NCI-H82 treated with DMSO at 0.1 percent for 48 hours (cell line): Measurements from ENCODE around the gene KIF16B.
"Not testable (repeated sequence)": the region's sequence is repeated elsewhere in the genome, so short reads cannot be mapped to it uniquely, and the experiment has no call there.

ENCODE experiments used
- DNase-seq: peaks from one replicate; lab custom pipeline; 2025; ENCODE audit not compliant: unreplicated experiment; lab: John Stamatoyannopoulos, UW

The KIF16B gene

GRCh38 chr20:16267526-16267925 is 305.7 kb downstream of the KIF16B start:
- DNase-seq: no peak

DNA sequence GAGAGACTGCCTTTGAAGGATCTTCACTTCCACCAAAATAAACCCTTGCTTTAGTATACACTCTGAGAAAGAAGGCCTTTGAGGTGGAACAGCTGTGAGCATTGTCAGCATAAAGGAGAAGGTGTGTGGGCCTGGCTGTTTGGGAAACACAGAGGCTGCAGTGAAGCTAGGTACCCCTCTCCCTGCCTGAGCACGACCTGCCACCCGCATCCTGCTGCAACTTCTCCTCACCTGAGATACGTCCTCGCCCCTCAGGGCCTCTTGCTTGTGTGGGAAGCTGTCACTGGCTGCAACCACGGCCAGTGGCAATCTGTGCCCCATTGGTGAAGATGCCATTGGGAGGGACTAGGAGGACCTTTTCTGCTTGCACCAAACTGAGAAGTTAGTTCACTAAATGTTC is 307.9 kb downstream of the KIF16B start:
- no peak for DNase-seq

DNA sequence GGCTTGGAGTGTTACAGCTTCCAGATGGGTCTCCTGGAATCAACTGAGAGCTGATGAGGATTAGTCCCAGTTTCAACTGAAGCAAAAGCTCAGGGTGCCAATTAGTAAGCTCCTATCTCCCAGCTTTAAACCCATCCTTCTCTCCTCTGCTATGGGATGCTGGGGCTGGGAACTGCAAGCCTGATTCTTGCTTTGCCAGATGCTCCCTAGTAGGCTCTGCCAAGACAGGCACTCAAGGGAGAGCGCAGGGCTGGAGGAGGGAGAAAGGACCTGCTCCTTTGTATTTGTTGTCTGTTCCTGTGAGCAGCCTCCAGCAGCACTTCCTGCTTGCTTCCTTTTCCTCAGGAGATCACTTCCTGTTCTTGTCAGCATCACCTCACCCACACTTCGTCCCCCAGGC is 309.7 kb downstream of the KIF16B start:
- peak; percentile 15 for DNase-seq

DNA sequence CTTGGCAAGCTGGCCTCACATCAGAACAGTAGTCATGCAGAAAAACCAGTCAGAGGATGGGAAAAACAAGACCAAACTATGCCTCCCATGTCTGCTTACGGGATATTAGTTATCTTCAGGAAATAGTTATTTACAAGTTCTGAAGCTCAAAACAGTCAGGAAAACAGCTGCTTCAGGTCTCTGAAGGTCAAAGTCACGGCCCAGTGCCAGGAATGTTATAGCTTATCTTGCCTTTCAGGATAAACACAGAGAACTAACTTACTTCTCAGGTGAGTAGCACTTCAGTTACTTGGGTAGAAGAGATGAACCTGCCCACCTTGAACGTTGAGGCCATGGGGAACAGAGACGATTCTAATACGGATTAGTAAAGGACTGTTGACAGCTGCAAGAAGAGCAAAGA is 310.7 kb downstream of the KIF16B start:
- DNase-seq: no peak

- DNase-seq: no peak
Observed at GRCh38 chr20:16261733-16262273, 311.4 kb downstream of the KIF16B start.

- DNase-seq: no peak
Observed at GRCh38 chr20:16260911-16261310, 312.3 kb downstream of the KIF16B start.

DNA sequence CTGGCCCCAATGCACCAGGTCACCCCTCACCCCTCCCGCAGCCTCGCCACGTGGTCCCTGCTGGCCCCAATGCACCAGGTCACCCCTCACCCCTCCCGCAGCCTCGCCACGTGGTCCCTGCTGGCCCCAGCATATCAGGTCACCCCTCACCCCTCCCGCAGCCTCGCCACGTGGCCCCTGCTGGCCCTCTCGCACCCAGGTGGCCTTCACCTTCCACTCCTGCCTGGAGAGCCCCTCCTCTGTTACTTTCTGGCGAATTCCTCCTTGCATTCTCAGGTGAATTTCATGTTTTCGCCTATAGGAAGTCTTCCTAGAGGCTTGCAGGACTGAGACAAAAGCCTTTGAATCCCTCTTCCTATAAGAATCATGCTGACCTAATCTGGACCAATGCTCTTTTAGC is 313.1 kb downstream of the KIF16B start:
- DNase-seq: not testable (repeated sequence)

DNA sequence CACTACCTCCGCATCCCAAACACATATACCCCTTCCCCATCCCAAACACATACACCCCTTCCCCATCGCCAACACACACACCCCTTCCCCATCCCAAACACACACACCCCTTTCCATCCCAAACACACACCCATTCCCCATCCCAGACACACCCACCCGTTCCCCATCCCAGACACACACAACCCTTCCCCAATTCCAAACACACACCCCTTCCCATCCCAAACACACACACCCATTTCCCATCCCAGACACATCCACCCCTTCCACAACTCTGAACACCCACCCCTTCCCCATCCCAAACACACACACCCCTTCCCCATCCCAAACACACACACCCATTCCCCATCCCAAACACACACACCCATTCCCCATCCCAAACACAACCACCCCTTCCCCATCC is 314.5 kb downstream of the KIF16B start:
- DNase-seq: no peak

DNA sequence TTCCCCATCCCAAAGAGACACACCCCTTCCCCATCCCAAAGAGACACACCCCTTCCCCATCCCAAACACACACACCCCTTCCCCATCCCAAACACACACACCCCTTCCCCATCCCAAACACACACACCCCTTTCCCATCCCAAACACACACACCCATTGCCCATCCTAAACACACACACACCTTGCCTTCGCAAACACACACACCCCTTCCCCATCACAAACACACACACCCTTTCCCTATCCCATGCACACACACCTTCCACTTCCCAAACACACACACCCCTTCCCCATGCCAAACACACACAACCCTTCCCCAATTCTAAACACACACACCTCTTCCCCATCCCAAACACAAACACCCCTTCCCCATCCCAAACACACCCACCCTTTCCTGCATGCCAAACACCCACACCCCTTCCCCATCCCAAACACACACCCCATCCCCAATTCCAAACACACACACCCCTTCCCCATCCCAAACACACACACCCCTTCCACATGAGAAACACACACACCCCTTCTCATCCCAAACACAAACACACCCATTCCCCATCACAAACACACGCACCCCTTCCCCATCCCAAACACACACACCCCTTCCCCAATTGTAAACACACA is 315.3 kb downstream of the KIF16B start:
- no peak for DNase-seq

DNA sequence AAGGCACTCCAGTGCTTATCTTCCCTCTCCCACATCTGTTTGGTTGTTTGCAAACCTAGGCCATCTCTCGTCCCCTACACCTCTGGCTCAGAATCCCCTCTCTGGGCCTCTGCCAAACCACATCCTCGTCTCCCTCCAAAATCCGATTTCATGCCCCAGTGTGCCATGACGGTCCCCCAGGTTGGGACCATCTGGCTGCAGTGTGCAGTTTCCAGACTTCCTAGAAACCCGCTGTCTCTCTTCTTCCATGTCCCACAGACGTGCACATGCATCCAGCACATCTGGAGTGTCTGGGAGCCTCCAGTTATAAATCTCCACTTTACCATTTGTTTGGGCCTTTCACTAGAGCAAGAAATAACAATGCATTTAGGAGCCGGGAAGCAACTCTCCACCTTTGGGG is 316.2 kb downstream of the KIF16B start:
- DNase-seq: no peak

- DNase-seq: no peak
Observed at GRCh38 chr20:16246870-16247269, 326.4 kb downstream of the KIF16B start.

DNA sequence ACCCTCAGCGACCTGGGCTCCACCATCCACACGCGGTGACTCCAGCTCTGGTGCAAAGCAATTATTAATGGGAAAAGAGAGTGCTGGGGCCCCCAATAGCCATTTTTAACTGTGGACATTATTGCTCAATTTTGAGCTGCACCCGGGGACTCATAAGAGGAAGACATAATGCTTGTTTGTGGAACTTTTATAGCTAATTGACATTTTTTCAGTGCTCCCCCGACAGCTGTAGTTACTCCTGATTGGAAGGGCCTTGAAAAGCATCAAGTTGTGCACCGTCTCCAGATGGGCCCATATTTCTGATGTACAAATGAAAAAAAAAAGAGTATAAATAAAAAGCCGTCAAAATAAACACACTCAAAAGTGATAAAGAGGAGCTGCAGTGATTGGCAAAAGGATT is 327.0 kb downstream of the KIF16B start:
- DNase-seq: no peak

GRCh38 chr20:16245879-16246278 is 327.4 kb downstream of the KIF16B start:
- no peak for DNase-seq

DNA sequence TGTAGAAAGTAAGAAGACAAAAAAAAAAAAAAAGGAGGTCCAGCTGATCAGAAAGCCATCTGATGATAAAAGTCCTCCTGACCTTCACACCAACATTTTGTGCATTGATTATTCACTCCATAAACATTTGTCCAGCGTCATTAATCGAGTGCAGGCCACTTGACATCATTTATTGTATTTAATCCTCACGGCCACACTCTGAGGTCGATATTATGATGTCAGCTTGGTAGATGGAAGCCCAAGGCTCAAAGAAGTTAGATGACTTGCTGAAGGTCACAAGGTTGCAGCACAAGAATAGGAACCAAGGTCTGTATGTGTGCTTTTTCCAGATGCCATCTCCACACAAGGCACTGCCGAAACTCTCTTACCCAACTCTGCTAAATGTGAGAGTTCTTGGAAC is 328.4 kb downstream of the KIF16B start:
- DNase-seq: no peak

GRCh38 chr20:16243470-16243869 is 329.8 kb downstream of the KIF16B start:
- DNase-seq: no peak

DNA sequence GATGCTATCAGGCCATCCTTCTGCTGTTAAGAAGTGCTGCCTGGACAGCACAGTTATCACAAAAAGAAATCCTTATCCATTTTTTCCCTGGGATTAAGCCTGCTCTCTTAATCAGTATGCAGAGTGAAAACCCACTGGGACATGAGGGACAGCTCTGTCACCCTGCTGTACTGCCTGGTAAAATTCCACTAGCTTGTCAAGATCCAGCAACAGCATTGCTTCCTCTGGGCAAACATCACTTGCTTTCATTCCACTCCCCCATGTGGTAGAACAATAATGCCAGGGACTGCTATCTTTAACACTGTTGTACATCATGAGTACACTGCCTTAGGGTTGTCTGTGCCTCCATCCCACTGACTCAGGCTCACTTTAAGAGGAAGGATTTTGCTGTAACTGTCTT is 331.3 kb downstream of the KIF16B start:
- DNase-seq: peak; percentile 24

GRCh38 chr20:16240355-16240754 is 332.9 kb downstream of the KIF16B start:
- no peak for DNase-seq

GRCh38 chr20:16236589-16237241 is 336.5 kb downstream of the KIF16B start:
- peak; percentile 88 for DNase-seq

DNA sequence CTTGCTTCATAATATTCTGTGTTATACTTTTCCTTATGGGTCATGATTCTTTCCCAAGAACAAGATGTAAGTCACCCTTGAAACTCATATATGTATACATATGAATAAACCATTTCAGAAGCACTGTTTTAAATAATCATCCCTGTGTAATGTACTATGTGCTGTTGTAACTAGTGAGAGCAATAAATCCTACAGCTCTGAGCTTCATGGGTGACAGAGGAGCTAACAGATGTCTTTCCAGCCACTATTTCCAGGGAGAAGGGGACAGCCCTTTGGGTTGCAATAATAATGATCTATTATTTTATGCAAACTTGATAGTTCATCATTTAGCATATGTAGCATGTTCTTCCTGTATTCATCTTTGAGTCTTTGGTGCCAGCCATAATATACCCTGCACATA is 342.8 kb downstream of the KIF16B start:
- DNase-seq: no peak

DNA sequence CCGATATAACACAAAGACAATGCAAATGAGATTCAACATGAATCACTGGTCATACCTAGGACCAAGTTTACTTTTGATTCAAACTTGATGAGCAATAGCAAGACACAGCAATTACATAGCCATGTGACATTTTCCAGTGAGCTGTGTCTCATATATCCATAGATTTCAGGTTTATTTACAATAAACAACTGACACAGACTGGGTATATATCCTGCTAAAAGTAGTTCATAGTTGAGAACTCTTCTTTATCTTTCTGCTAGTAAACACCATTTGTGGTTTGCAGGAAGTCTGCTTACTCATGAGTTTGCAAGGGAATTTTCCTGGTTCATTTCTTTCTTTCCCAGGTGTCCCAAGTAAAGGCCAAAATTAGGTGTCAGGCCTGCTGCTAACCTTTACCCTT is 343.4 kb downstream of the KIF16B start:
- DNase-seq: no peak

GRCh38 chr20:16228722-16229121 is 344.5 kb downstream of the KIF16B start:
- no peak for DNase-seq

- not testable (repeated sequence) for DNase-seq
Observed at GRCh38 chr20:16226961-16227360, 346.3 kb downstream of the KIF16B start.

DNA sequence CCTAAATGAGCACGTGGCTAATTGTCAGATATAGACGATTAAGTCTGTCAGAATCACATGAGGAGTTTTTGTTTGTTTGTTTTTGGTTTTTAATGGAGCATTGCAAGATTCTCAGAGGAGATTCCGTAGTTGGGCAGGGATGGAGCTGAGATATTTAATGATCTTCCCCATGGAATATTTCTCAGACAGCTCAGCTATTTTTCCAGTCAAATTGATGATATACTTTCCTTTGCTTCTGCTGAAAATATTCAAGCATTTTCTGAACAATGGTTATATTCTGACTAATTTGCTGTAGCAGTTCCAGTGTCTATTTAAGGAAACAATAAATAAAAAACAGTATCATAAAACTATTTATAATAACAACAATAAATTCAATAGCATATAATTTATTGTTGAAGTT is 348.4 kb downstream of the KIF16B start:
- DNase-seq: no peak
